Measurements from ENCODE around the gene RHOXF2.

RHOXF2 gene

GRCh38 chrX:120200851-120201250 lies 42.4 kb downstream of the RHOXF2 start:
- H3K79me2 ChIP-seq (ENCODE audit: insufficient read depth, low read length) = no peaks in the 10 kb centered on the region
- no peak overlapping the region for H2AFZ ChIP-seq (ENCODE audit: low read length)
- H3K27me3 ChIP-seq (ENCODE audit: insufficient read depth, low read length, poor library complexity, severe bottlenecking) = no peaks in the 10 kb centered on the region
- no peaks in the 10 kb centered on the region for H3K9me2 ChIP-seq (replicated peaks; ENCODE audit: low read depth, low read length)
- no peaks in the 10 kb centered on the region for H3K9me3 ChIP-seq (ENCODE audit: insufficient read depth, low read depth, low read length)
- no peak for TF ChIP-seq EZH2phosphoT487 (IDR thresholded peaks at IDR 0.05; ENCODE audit: borderline replicate concordance)
- TF ChIP-seq, protein P1, sequence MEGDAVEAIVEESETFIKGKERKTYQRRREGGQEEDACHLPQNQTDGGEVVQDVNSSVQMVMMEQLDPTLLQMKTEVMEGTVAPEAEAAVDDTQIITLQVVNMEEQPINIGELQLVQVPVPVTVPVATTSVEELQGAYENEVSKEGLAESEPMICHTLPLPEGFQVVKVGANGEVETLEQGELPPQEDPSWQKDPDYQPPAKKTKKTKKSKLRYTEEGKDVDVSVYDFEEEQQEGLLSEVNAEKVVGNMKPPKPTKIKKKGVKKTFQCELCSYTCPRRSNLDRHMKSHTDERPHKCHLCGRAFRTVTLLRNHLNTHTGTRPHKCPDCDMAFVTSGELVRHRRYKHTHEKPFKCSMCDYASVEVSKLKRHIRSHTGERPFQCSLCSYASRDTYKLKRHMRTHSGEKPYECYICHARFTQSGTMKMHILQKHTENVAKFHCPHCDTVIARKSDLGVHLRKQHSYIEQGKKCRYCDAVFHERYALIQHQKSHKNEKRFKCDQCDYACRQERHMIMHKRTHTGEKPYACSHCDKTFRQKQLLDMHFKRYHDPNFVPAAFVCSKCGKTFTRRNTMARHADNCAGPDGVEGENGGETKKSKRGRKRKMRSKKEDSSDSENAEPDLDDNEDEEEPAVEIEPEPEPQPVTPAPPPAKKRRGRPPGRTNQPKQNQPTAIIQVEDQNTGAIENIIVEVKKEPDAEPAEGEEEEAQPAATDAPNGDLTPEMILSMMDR (conservative IDR thresholded peaks at IDR 0.05; ENCODE audit: low read length) = no peak
- no peak overlapping the region for H3K9ac ChIP-seq (ENCODE audit: low read depth, low read length, poor library complexity, severe bottlenecking)
- no peaks in the 10 kb centered on the region for H3F3A ChIP-seq (ENCODE audit: low read depth)
- H3K4me1 ChIP-seq (ENCODE audit: insufficient read depth, low read length, poor library complexity, severe bottlenecking) = no peaks in the 10 kb centered on the region
- H3K36me3 ChIP-seq (ENCODE audit: insufficient read depth, low read length) = no peaks in the 10 kb centered on the region
- no peaks in the 10 kb centered on the region for H4K20me1 ChIP-seq (ENCODE audit: insufficient read depth, low read length, poor library complexity, severe bottlenecking)
- H3K4me2 ChIP-seq (ENCODE audit: low read depth, low read length, poor library complexity, severe bottlenecking) = no peak overlapping the region
- no peak overlapping the region for H3K4me3 ChIP-seq (ENCODE audit: low read length, poor library complexity, severe bottlenecking)

DNA sequence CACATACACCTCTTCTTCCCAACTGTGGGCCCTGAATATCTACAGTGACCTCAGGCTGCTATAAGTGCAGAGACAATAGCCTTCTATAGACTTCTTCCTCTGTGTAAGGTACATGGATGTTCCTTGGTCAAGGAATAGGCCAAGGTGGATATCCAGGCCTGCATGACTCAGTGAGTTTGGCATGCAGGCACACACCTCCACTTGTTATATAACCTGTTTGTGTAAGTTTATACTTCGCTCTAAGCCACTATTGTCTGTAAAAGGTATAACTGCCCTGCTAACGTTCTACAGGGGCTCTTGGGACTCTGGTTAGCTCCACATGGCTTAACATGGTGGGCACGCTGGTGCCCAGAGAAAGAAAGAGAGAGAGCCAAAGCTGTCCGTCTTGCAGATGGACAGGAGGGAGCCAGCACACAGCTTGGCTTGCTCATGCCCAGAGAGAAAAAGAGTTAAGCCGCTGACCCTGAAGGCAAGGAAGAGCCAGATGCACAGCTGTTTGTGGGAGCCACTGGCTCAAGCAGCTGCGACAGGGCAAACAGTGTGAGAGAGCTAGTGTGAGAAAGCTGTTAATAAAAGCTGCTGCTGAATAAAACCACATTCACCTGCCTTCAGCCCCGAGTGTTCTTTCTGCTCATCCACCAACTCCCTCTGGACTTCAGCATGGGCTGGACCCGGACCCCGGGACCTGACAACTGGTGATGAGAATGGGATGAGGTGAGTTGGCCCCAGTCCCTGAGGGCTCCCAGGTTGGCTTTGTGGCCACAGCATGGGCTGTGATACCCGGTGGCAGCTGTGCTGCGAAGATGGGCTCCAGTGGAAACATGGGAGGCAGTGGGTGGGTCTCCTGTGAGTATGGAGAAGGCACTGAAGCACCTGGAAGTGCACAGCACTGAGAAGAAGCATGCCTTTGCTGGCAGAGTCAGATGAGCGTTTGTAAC lies 47.7 kb downstream of the RHOXF2 start:
- no peaks in the 10 kb centered on the region for H3K9me3 ChIP-seq (ENCODE audit: insufficient read depth, low read depth, low read length)
- TF ChIP-seq, protein P1 (conservative IDR thresholded peaks at IDR 0.05; ENCODE audit: low read length) = no peak
- TF ChIP-seq EZH2phosphoT487 (IDR thresholded peaks at IDR 0.05; ENCODE audit: borderline replicate concordance) = no peak

DNA sequence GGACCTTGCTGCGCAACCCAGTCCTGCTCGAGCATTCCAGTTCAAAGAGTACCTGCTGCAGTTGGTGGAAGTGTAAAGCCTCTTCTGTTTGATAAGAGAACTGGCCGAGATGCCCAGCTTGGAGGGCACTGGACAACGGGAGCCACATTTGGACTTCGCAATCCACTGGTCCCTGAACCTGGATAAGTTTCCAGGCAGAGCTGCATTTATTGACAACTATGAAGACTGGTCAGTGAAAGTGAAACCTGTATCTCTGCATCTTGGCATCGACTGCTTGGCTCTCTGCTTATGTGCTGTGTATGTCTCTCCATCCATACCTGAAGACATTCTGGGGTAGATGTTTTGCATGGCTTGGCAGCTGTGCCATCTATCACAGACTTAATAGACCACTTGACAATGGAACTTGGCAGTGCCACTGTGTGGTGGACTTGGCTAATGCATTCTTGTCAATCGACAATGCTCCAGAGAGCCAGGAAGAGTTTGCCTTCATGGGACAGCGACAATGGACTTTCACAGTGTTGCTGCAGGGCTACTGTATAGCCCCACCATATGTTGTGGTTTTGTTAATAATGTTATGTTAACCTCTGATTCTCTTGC lies 48.7 kb downstream of the RHOXF2 start:
- Histone ChIP-seq H3K36me3 (ENCODE audit: insufficient read depth, low read length) (no peaks in the 10 kb centered on the region), H3K27me3 (ENCODE audit: insufficient read depth, low read length, poor library complexity, severe bottlenecking) (no peaks in the 10 kb centered on the region), H3K4me1 (ENCODE audit: insufficient read depth, low read length, poor library complexity, severe bottlenecking) (no peaks in the 10 kb centered on the region), H4K20me1 (ENCODE audit: insufficient read depth, low read length, poor library complexity, severe bottlenecking) (no peaks in the 10 kb centered on the region), H3F3A (ENCODE audit: low read depth) (no peaks in the 10 kb centered on the region), H3K4me3 (ENCODE audit: low read length, poor library complexity, severe bottlenecking) (no peak overlapping the region), H3K4me2 (ENCODE audit: low read depth, low read length, poor library complexity, severe bottlenecking) (no peak overlapping the region), H3K9ac (ENCODE audit: low read depth, low read length, poor library complexity, severe bottlenecking) (no peak overlapping the region), H2AFZ (ENCODE audit: low read length) (no peak overlapping the region), H3K9me2 (replicated peaks; ENCODE audit: low read depth, low read length) (no peaks in the 10 kb centered on the region), H3K79me2 (ENCODE audit: insufficient read depth, low read length) (no peaks in the 10 kb centered on the region), H3K9me3 (ENCODE audit: insufficient read depth, low read depth, low read length) (no peaks in the 10 kb centered on the region)
- TF ChIP-seq EZH2phosphoT487 (IDR thresholded peaks at IDR 0.05; ENCODE audit: borderline replicate concordance) = no peak
- TF ChIP-seq, protein P1 (conservative IDR thresholded peaks at IDR 0.05; ENCODE audit: low read length) = no peak

More for the DNA sequence above, 47.7 kb downstream of the RHOXF2 start:
- H4K20me1 ChIP-seq (ENCODE audit: insufficient read depth, low read length, poor library complexity, severe bottlenecking) = no peaks in the 10 kb centered on the region
- no peaks in the 10 kb centered on the region for H3K4me1 ChIP-seq (ENCODE audit: insufficient read depth, low read length, poor library complexity, severe bottlenecking)
- H2AFZ ChIP-seq (ENCODE audit: low read length) = no peak overlapping the region
- H3K79me2 ChIP-seq (ENCODE audit: insufficient read depth, low read length) = no peaks in the 10 kb centered on the region
- no peaks in the 10 kb centered on the region for H3K9me2 ChIP-seq (replicated peaks; ENCODE audit: low read depth, low read length)
- H3K36me3 ChIP-seq (ENCODE audit: insufficient read depth, low read length) = no peaks in the 10 kb centered on the region
- no peak overlapping the region for H3K9ac ChIP-seq (ENCODE audit: low read depth, low read length, poor library complexity, severe bottlenecking)
- H3K27me3 ChIP-seq (ENCODE audit: insufficient read depth, low read length, poor library complexity, severe bottlenecking) = no peaks in the 10 kb centered on the region
- H3K4me2 ChIP-seq (ENCODE audit: low read depth, low read length, poor library complexity, severe bottlenecking) = no peak overlapping the region
- H3K4me3 ChIP-seq (ENCODE audit: low read length, poor library complexity, severe bottlenecking) = no peak overlapping the region
- H3F3A ChIP-seq (ENCODE audit: low read depth) = no peaks in the 10 kb centered on the region

Data from Loucy (cell line).